Upper lobe of left lung (tissue), 4 donors: ENCODE data around the gene BRICD5.

Experiments
- CTCF ChIP-seq, 6 experiments: fragments of 450-650 bp in 4 of 6; fragments of 200-600 bp in 2 of 6; sonication (generic) in 2 of 6; IDR thresholded peaks; one replicate each; pipeline ENCODE4 v1.5.1; 2016 to 2019; ENCODE audit warnings: antibody characterized with exemption in 6 of 6
- EP300 ChIP-seq, 4 donors: sonication (generic); formaldehyde crosslinking; IDR thresholded peaks; one replicate each; pipeline ENCODE4 v1.5.1; 2017; ENCODE audit warnings: antibody characterized with exemption in 4 of 4, control low read depth in 2 of 4
- POLR2A ChIP-seq, 4 donors: fragments of 450-650 bp; IDR thresholded peaks; one replicate each; pipeline ENCODE4 v1.5.1; 2016 to 2017; ENCODE audit warnings: antibody characterized with exemption in 4 of 4, mild to moderate bottlenecking in 2 of 4

- no peak for TF ChIP-seq CTCF (IDR thresholded peaks at IDR 0.05)
- TF ChIP-seq POLR2A (IDR thresholded peaks at IDR 0.05), result no peak
- no peak for TF ChIP-seq EP300 (IDR thresholded peaks at IDR 0.05)
These were observed 25.7 kb downstream of the BRICD5 start for GRCh38 chr16:2184962-2185361.
